Measurements from ENCODE around the gene CDC42BPA. TPM values are rescaled to one million over a fixed set of nuclear protein-coding genes. Genes with fewer than 3 reads are reported as not detected.
A peak's percentile ranks its signal among the peaks of the same experiment; 100 is the strongest.

CDC42BPA gene
- total RNA-seq, 3 donors from 2014 or later = 39.8 to 54.7 (median 46.7) TPM

DNA sequence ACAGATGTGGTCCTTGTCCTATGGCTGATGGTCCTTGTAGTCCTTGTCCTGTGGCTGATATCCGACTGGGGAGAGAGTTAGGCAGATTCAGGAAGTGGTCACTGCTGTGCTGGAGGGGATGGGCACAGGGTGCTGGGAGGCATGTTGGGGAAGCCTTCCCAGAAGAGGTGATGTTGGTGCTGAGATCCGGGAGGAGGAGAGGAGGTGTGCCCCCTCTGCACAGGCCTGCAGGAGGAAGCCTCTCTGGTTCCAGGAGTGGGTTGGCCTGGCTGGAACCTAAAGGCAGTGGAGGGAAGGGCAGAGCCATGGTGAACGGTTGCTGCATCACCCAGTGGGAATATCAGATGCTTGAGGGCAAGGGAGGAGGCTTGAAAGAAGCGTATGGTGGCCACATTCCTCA is 363.5 kb downstream of the CDC42BPA start:
- Histone ChIP-seq H3K4me3 (no peak overlapping the region), H3K4me1 (no peaks in the 10 kb centered on the region), H3K9me3 (no peaks in the 10 kb centered on the region), H3K27me3 (no peaks in the 10 kb centered on the region), H3K27ac (no peak overlapping the region), H3K36me3 (no peaks in the 10 kb centered on the region)
- DNase-seq (ENCODE audit: low spot score in 2 of 2) = no peak
- TF ChIP-seq, protein P1, sequence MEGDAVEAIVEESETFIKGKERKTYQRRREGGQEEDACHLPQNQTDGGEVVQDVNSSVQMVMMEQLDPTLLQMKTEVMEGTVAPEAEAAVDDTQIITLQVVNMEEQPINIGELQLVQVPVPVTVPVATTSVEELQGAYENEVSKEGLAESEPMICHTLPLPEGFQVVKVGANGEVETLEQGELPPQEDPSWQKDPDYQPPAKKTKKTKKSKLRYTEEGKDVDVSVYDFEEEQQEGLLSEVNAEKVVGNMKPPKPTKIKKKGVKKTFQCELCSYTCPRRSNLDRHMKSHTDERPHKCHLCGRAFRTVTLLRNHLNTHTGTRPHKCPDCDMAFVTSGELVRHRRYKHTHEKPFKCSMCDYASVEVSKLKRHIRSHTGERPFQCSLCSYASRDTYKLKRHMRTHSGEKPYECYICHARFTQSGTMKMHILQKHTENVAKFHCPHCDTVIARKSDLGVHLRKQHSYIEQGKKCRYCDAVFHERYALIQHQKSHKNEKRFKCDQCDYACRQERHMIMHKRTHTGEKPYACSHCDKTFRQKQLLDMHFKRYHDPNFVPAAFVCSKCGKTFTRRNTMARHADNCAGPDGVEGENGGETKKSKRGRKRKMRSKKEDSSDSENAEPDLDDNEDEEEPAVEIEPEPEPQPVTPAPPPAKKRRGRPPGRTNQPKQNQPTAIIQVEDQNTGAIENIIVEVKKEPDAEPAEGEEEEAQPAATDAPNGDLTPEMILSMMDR (IDR thresholded peaks at IDR 0.05) = no peak
- no peak for TF ChIP-seq POLR2A (IDR thresholded peaks at IDR 0.05)
- TF ChIP-seq POLR2AphosphoS5 (IDR thresholded peaks at IDR 0.05) = no peak
- intact Hi-C loops (cut with DNase I; ENCODE audit: low total_unique reads) = loop anchor here (5.0 kb wide), 1 partner anchor 358 kb away; no protein-coding TSS in a partner anchor

DNA sequence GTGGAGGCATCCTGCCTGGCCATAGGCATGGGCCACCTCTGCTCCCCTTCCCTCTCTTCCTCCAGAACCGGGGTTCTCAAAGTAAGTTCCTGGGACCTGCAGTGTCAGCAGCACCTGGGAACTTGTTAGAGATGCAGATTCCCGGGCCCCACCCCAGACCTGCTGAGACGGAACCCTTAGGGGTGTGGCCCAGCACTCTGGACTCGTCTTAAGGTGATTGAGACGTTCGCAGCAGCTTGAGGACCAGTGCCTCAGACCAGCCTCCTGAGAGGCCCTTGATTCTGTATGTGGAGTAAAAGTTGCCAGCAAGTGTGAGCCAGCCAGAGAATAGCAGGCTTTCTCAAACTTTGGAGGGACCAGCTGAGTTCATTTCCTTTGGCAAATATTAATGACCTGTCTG is 364.0 kb downstream of the CDC42BPA start:
- DNase-seq (ENCODE audit: low spot score in 2 of 2) = no peak
- Histone ChIP-seq H3K27me3 (no peaks in the 10 kb centered on the region), H3K36me3 (no peaks in the 10 kb centered on the region), H3K4me1 (no peaks in the 10 kb centered on the region), H3K4me3 (no peak overlapping the region), H3K9me3 (no peaks in the 10 kb centered on the region), H3K27ac (no peak overlapping the region)
- no peak for TF ChIP-seq POLR2AphosphoS5 (IDR thresholded peaks at IDR 0.05)
- no peak for TF ChIP-seq POLR2A (IDR thresholded peaks at IDR 0.05)
- TF ChIP-seq, protein P1 (IDR thresholded peaks at IDR 0.05) = no peak
- intact Hi-C loops (cut with DNase I; ENCODE audit: low total_unique reads) = no loop called here

DNA sequence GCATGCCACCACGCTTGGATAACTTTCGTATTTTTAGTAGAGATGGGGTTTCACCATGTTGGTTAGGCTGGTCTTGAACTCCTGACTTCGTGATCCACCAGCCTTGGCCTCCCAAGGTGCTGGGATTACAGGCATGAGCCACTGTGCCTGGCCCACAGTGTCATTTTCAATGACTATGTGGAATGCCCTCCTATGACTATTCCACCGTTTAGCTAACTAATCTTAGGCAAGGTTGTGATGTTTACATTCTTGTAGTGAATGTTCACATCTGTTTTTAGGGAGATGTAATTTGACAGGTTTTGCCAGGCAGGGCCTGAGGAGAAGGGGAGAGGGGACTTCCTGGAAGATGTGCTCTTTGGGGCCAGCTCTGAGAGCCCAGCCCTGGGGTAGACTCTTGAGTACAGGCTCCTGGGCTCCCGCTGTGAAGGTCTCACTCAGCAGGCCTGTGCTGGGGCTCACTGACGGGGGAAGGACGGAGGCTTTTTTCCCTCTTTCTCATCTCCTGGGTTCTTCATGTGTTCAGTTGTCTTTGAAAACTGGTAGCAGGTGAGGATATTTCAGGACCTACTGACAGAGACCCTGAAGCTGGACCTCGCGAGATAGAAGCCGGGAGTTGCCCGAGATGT is 365.0 kb downstream of the CDC42BPA start:
- Histone ChIP-seq H3K27me3 (no peaks in the 10 kb centered on the region), H3K36me3 (no peaks in the 10 kb centered on the region), H3K4me1 (no peaks in the 10 kb centered on the region), H3K27ac (no peak overlapping the region), H3K4me3 (no peak overlapping the region), H3K9me3 (no peaks in the 10 kb centered on the region)
- DNase-seq (ENCODE audit: low spot score in 2 of 2) = no peak
- TF ChIP-seq POLR2AphosphoS5 (IDR thresholded peaks at IDR 0.05) = no peak
- TF ChIP-seq, protein P1 (IDR thresholded peaks at IDR 0.05) = no peak
- no peak for TF ChIP-seq POLR2A (IDR thresholded peaks at IDR 0.05)
- intact Hi-C loops (cut with DNase I; ENCODE audit: low total_unique reads) = no loop called here

DNA sequence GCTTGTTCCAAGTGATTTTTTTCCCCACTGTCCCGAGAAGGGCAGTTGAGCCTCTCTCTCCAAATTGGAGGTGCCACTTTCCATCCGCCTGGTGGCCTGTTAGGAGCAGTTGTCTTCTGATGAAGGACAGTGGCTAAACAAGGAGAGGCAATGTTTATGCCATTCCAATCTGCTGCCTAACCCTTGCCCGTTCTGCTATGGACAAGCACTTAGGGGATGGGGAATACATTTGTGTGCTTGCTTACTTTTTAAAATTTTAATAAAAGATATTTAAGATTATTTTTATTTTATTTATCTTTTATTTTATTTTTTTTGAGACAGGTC is 366.2 kb downstream of the CDC42BPA start:
- TF ChIP-seq POLR2A (IDR thresholded peaks at IDR 0.05) = no peak
- TF ChIP-seq POLR2AphosphoS5 (IDR thresholded peaks at IDR 0.05) = no peak
- TF ChIP-seq, protein P1 (IDR thresholded peaks at IDR 0.05) = no peak
- H3K4me1 ChIP-seq = no peaks in the 10 kb centered on the region
- no peak for DNase-seq (ENCODE audit: low spot score in 2 of 2)
- H3K4me3 ChIP-seq = no peak overlapping the region
- H3K27ac ChIP-seq = no peak overlapping the region
- intact Hi-C loops (cut with DNase I; ENCODE audit: low total_unique reads) = no loop called here
- no peaks in the 10 kb centered on the region for H3K36me3 ChIP-seq
- H3K9me3 ChIP-seq = peaks cover 0 to 6% of the 10 kb centered on the region in 2 donors
- no peaks in the 10 kb centered on the region for H3K27me3 ChIP-seq

DNA sequence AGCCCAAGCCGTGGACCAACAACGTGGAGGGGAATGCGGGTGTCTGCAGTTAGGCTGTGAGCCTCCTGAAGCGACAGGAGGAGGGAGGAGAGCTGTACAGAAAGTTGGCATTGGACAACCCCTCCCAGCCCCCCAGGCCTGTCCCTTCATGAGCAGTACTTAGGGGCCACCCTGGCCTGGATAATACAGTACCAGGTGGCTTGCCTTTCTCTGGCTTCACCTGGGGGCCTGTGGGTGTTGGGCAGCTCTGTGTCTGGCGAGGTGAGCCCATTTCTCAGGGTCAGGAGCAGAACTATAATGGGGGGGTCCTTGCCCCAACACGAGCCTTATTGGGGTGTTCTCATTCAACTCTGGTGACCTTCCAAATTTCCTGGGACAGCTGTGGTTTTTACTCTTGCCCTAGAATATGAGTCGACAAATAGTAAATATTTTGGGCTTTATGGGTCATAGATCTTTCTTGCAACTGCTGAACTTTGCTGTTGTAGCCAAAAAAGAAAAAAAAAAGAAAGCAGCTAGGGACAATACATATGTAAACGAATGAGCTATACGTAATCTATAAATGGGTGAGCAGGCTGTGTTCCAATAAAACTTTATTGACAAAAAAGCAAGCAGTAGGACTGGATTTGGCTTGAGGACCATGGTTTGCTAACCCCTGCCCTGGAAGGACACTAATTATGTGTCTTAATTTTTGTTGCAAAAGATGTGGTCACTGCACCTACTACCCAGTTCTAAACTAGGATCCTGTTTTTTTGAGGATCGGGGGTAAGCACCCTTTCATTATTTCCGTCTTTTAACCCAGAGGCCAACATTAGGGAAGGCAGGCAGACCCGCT is 366.8 kb downstream of the CDC42BPA start:
- Histone ChIP-seq H3K4me3 (no peak overlapping the region), H3K4me1 (no peaks in the 10 kb centered on the region), H3K36me3 (no peaks in the 10 kb centered on the region), H3K9me3 (peaks cover 0 to 6% of the 10 kb centered on the region in 2 donors), H3K27me3 (no peaks in the 10 kb centered on the region), H3K27ac (peak overlapping the region in 1 of 2 donors; percentile 13)
- no peak for DNase-seq (ENCODE audit: low spot score in 2 of 2)
- intact Hi-C loops (cut with DNase I; ENCODE audit: low total_unique reads) = no loop called here
- TF ChIP-seq POLR2A (IDR thresholded peaks at IDR 0.05) = no peak
- no peak for TF ChIP-seq POLR2AphosphoS5 (IDR thresholded peaks at IDR 0.05)
- TF ChIP-seq, protein P1 (IDR thresholded peaks at IDR 0.05) = no peak
